AG04450 (cell line): ENCODE measurements around the gene FOXD1. TPM values are rescaled to one million over a fixed set of nuclear protein-coding genes. Genes with fewer than 3 reads are reported as not detected.

Experiments
- CTCF ChIA-PET: fragments of 300-600, 350-600 bp; formaldehyde crosslinking; extraction: SDS; loops from one replicate; lab custom pipeline; 2022; ENCODE audit warnings: antibody characterized with exemption, inconsistent platforms; lab: Charles Lee
- POLR2A ChIA-PET: fragments of 350-600 bp; formaldehyde crosslinking; extraction: SDS; loops from one replicate; lab custom pipeline; 2021; ENCODE audit warnings: antibody characterized with exemption, inconsistent platforms; lab: Yijun Ruan, JAX
- DNase-seq: peaks from one replicate; pipeline ENCODE4 v3.0.0-alpha.2; 2011; ENCODE audit warnings: low read depth, low spot score
- H3K27ac ChIP-seq: one replicate; pipeline ENCODE4 v1.5.1; 2012; ENCODE audit warnings: low read depth, low read length, control low read depth
- H3K27me3 ChIP-seq: one replicate; pipeline ENCODE4 v1.6.0; 2012; ENCODE audit warnings: low read length; ENCODE audit not compliant: control insufficient read depth, insufficient read depth
- H3K4me3 ChIP-seq: 2 replicates; pipeline ENCODE4 v1.5.1; 2011; ENCODE audit warnings: mild to moderate bottlenecking, low read depth, low read length, control low read depth
- H3K9me3 ChIP-seq: 2 replicates; pipeline ENCODE4 v1.5.1; 2012; ENCODE audit warnings: low read length; ENCODE audit not compliant: control insufficient read depth, insufficient read depth
- polyA plus RNA-seq: library from polyadenylated mRNA; depleted of rRNA; stranded (reverse); fragments of >200 nt; gene quantifications from 2 replicates; pipeline ENCODE4 v1.2.3, GENCODE V29; 2011
- TF ChIP-seq, protein P1 (sequence below): IDR thresholded peaks from 2 replicates; pipeline ENCODE4 v1.5.1; 2011; ENCODE audit warnings: low read depth, low read length, control low read depth, inconsistent platforms

FOXD1 gene
- polyA plus RNA-seq, 1 experiment, result 8.4 TPM

- CTCF ChIA-PET, result interaction anchor here (1.0 to 4.3 kb wide), 4 partner anchors 9 to 226 kb away, joined by 3 to 26 read pairs (median 8); no protein-coding TSS in a partner anchor
- no peak overlapping the region for H3K27ac ChIP-seq
Observed at GRCh38 chr5:73442231-73442811, 6.3 kb downstream of the FOXD1 start.

GRCh38 chr5:73441378-73441777, 7.2 kb downstream of the FOXD1 start:
- Histone ChIP-seq H3K4me3 (no peak overlapping the region), H3K27me3 (no peaks in the 10 kb centered on the region), H3K27ac (no peak overlapping the region), H3K9me3 (peaks cover 10% of the 10 kb centered on the region; the same call in 1 of the 2 replicates)
- TF ChIP-seq, protein P1, sequence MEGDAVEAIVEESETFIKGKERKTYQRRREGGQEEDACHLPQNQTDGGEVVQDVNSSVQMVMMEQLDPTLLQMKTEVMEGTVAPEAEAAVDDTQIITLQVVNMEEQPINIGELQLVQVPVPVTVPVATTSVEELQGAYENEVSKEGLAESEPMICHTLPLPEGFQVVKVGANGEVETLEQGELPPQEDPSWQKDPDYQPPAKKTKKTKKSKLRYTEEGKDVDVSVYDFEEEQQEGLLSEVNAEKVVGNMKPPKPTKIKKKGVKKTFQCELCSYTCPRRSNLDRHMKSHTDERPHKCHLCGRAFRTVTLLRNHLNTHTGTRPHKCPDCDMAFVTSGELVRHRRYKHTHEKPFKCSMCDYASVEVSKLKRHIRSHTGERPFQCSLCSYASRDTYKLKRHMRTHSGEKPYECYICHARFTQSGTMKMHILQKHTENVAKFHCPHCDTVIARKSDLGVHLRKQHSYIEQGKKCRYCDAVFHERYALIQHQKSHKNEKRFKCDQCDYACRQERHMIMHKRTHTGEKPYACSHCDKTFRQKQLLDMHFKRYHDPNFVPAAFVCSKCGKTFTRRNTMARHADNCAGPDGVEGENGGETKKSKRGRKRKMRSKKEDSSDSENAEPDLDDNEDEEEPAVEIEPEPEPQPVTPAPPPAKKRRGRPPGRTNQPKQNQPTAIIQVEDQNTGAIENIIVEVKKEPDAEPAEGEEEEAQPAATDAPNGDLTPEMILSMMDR, result no peak
- ChIA-PET CTCF (interaction anchor here (0.6 to 4.3 kb wide), 5 partner anchors 10 to 225 kb away, joined by 3 to 26 read pairs (median 4); no protein-coding TSS in a partner anchor), POLR2A (interaction anchor here (0.6 to 0.7 kb wide), 2 partner anchors 68 to 120 kb away, joined by 4 read pairs; no protein-coding TSS in a partner anchor)
- no peak for DNase-seq

More at GRCh38 chr5:73442231-73442811, 6.3 kb downstream of the FOXD1 start:
- TF ChIP-seq, protein P1, result no peak
- Histone ChIP-seq H3K9me3 (peaks cover 10% of the 10 kb centered on the region; the same call in 1 of the 2 replicates), H3K27me3 (no peaks in the 10 kb centered on the region), H3K4me3 (no peak overlapping the region)
- DNase-seq, result no peak
- POLR2A ChIA-PET, result interaction anchor here (1.8 to 2.9 kb wide), 2 partner anchors 77 to 226 kb away, joined by 6 to 13 read pairs; no protein-coding TSS in a partner anchor

DNA sequence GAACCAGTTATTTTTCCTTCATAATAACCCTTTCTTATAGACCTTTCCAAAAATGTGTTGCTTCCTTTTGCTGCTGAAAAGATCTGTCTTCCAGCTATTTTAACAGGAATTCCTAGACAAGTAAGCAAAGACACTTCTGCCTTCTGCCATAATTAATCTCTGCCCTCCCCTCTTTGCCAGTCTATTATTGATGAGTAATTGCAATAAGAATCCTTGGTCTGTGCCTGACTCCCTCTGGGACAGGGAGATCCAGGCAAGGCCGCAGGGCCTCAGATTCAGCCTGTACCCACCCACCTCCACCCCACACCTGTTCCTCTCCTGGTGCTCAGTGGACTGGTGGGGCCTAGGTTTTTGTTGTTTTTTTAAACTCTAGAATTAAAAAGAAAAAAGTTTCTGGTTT, 8.3 kb downstream of the FOXD1 start:
- CTCF ChIA-PET, result interaction anchor here (2.6 to 4.3 kb wide), 2 partner anchors 11 to 224 kb away, joined by 13 to 26 read pairs; no protein-coding TSS in a partner anchor
- DNase-seq, result no peak
- POLR2A ChIA-PET, result interaction anchor here (0.6 to 1.0 kb wide), 2 partner anchors 9 to 132 kb away, joined by 3 read pairs; partner anchors contain the start of gene FOXD1

GRCh38 chr5:73438645-73439470, 9.7 kb downstream of the FOXD1 start:
- no peak overlapping the region for H3K27ac ChIP-seq
- TF ChIP-seq, protein P1, result no peak
- POLR2A ChIA-PET, result interaction anchor here (0.6 kb wide), 1 partner anchor 214 kb away, joined by 3 read pairs; no protein-coding TSS in a partner anchor
- H3K4me3 ChIP-seq, result no peak overlapping the region
- CTCF ChIA-PET, result interaction anchor here (1.1 to 1.2 kb wide), 2 partner anchors 12 to 222 kb away, joined by 3 to 5 read pairs; no protein-coding TSS in a partner anchor
- H3K9me3 ChIP-seq, result peaks cover 6% of the 10 kb centered on the region; the same call in 1 of the 2 replicates
- no peaks in the 10 kb centered on the region for H3K27me3 ChIP-seq
- no peak for DNase-seq

More for the DNA sequence above, 8.3 kb downstream of the FOXD1 start:
- no peak overlapping the region for H3K4me3 ChIP-seq
- TF ChIP-seq, protein P1, result no peak
- H3K27me3 ChIP-seq, result no peaks in the 10 kb centered on the region
- peaks cover 16% of the 10 kb centered on the region; the same call in 1 of the 2 replicates for H3K9me3 ChIP-seq
- H3K27ac ChIP-seq, result no peak overlapping the region
